Sigmoid colon (tissue), 7 donors: ENCODE data around the gene APAF1. TPM values are rescaled to one million over a fixed set of nuclear protein-coding genes. Genes with fewer than 3 reads are reported as not detected.

ENCODE experiments used
- DNase-seq: peaks from one replicate; pipeline ENCODE4 v3.0.0-alpha.2; 2019
- H3K27ac ChIP-seq, 4 donors: fragments of 200-600 bp; sonication (generic); one replicate each; pipeline ENCODE4 v1.5.1; 2016 to 2019; ENCODE audit warnings: mild to moderate bottlenecking in 1 of 4
- H3K27me3 ChIP-seq, 3 donors: fragments of 200-600 bp; sonication (generic); one replicate each; pipeline ENCODE4 v1.5.1; 2019; ENCODE audit warnings: mild to moderate bottlenecking in 1 of 3
- H3K36me3 ChIP-seq, 4 donors: fragments of 200-600 bp; sonication (generic); one replicate each; pipeline ENCODE4 v1.5.1; 2016 to 2019
- H3K4me1 ChIP-seq, 4 donors: fragments of 200-600 bp; sonication (generic); one replicate each; pipeline ENCODE4 v1.5.1; 2017 to 2019
- H3K4me3 ChIP-seq, 4 donors: fragments of 200-600 bp; sonication (generic); one replicate each; pipeline ENCODE4 v1.5.1; 2017 to 2019; ENCODE audit warnings: mild to moderate bottlenecking in 2 of 4, moderate library complexity in 1 of 4
- H3K9me3 ChIP-seq, 4 donors: fragments of 200-600 bp in 3 of 4; sonication (generic) in 3 of 4; one replicate each; pipeline versions ENCODE4 v1.5.1 to v1.6.1; 2013 to 2019
- CTCF ChIP-seq, 4 experiments: fragments of 450-650 bp in 3 of 4; fragments of 200-600 bp in 1 of 4; IDR thresholded peaks; one replicate each; pipeline ENCODE4 v1.5.1; 2016 to 2019; ENCODE audit warnings: antibody characterized with exemption in 4 of 4, mild to moderate bottlenecking in 3 of 4, moderate library complexity in 2 of 4
- EP300 ChIP-seq, 4 donors: sonication (generic); formaldehyde crosslinking; IDR thresholded peaks; one replicate each; pipeline ENCODE4 v1.6.1; 2017; ENCODE audit warnings: antibody characterized with exemption in 4 of 4
- POLR2A ChIP-seq, 2 donors: fragments of 450-650 bp; IDR thresholded peaks; one replicate each; pipeline ENCODE4 v1.6.1; 2016; ENCODE audit warnings: antibody characterized with exemption in 2 of 2, mild to moderate bottlenecking in 2 of 2, moderate library complexity in 2 of 2
- POLR2AphosphoS5 ChIP-seq, 4 donors: sonication (generic); formaldehyde crosslinking; IDR thresholded peaks; one replicate each; pipeline ENCODE4 v1.6.1; 2017; ENCODE audit warnings: antibody characterized with exemption in 4 of 4
- WGBS, 2 donors: extraction: QIAGEN DNeasy Blood & Tissue Kit; methylation state at CpG; one replicate each; pipeline ENCODE4 v1.1.7; 2013; 5-methylcytosine and 5-hydroxymethylcytosine counted together
- intact Hi-C: fragments of 100-400 bp; cut with DNase I; formaldehyde crosslinking; loops from one replicate; pipeline ENCODE4 v1.15.1; 2023
- polyA plus RNA-seq, 3 donors: library from polyadenylated mRNA; stranded (reverse); fragments of 200-250 nt; gene quantifications; one replicate each; pipeline ENCODE4 v1.2.3, GENCODE V29; 2013
- total RNA-seq, 4 donors: library from RNA; depleted of rRNA; stranded (reverse); fragments of >200 nt; gene quantifications; one replicate each; pipeline ENCODE4 v1.1.0, GENCODE V29; 2016
- donor health status: healthy with polysubstance abuse.
- donor health status: Bipolar disorder and iron deficiency.
- donor health status: healthy.

APAF1 gene
- total and polyA plus RNA-seq, 7 donors = 6.2 to 20.1 (median 14.6) TPM

- Histone ChIP-seq H3K4me3 (no peak overlapping the region), H3K36me3 (peaks cover 11 to 74% (median 39%) of the 10 kb centered on the region in 4 donors), H3K9me3 (no peaks in the 10 kb centered on the region), H3K27ac (no peak overlapping the region), H3K4me1 (no peaks in the 10 kb centered on the region), H3K27me3 (no peaks in the 10 kb centered on the region)
- intact Hi-C loops = no loop called here
- TF ChIP-seq POLR2A (IDR thresholded peaks at IDR 0.05) (no peak), POLR2AphosphoS5 (IDR thresholded peaks at IDR 0.05) (no peak), EP300 (IDR thresholded peaks at IDR 0.05) (no peak), CTCF (IDR thresholded peaks at IDR 0.05) (no peak)
- 61 to 84% methylated on average over 7 of the region's 7 CpGs for WGBS, 2 donors
- DNase-seq = no peak
Observed at GRCh38 chr12:98678946-98679610, 34.0 kb downstream of the APAF1 start.

GRCh38 chr12:98679611-98680005 lies 34.5 kb downstream of the APAF1 start:
- Histone ChIP-seq H3K9me3 (no peaks in the 10 kb centered on the region), H3K4me1 (no peaks in the 10 kb centered on the region), H3K27me3 (no peaks in the 10 kb centered on the region), H3K36me3 (peaks cover 11 to 76% (median 39%) of the 10 kb centered on the region in 4 donors), H3K27ac (no peak overlapping the region), H3K4me3 (no peak overlapping the region)
- 96 to 97% methylated on average over 15 of the region's 15 CpGs for WGBS, 2 donors
- DNase-seq = no peak
- intact Hi-C loops = no loop called here
- TF ChIP-seq POLR2AphosphoS5 (IDR thresholded peaks at IDR 0.05) (no peak), EP300 (IDR thresholded peaks at IDR 0.05) (no peak), CTCF (IDR thresholded peaks at IDR 0.05) (no peak), POLR2A (IDR thresholded peaks at IDR 0.05) (no peak)

GRCh38 chr12:98684199-98684598 lies 39.1 kb downstream of the APAF1 start:
- WGBS, 2 donors = 96 to 97% methylated on average over 2 of the region's 2 CpGs
- intact Hi-C loops = no loop called here
- TF ChIP-seq POLR2A (IDR thresholded peaks at IDR 0.05) = no peak
- TF ChIP-seq CTCF (IDR thresholded peaks at IDR 0.05) = no peak
- TF ChIP-seq EP300 (IDR thresholded peaks at IDR 0.05) = no peak
- TF ChIP-seq POLR2AphosphoS5 (IDR thresholded peaks at IDR 0.05) = no peak

GRCh38 chr12:98686603-98687002 lies 41.5 kb downstream of the APAF1 start:
- no peak for DNase-seq
- intact Hi-C loops = no loop called here
- 86 to 89% methylated on average over 2 of the region's 2 CpGs for WGBS, 2 donors
- no peaks in the 10 kb centered on the region for H3K9me3 ChIP-seq
- no peak for TF ChIP-seq POLR2A (IDR thresholded peaks at IDR 0.05)
- no peak overlapping the region for H3K27ac ChIP-seq
- no peaks in the 10 kb centered on the region for H3K4me1 ChIP-seq
- H3K27me3 ChIP-seq = no peaks in the 10 kb centered on the region
- H3K36me3 ChIP-seq = peaks cover 7 to 91% (median 25%) of the 10 kb centered on the region in 4 donors
- H3K4me3 ChIP-seq = no peak overlapping the region

More at GRCh38 chr12:98684199-98684598, 39.1 kb downstream of the APAF1 start:
- Histone ChIP-seq H3K9me3 (no peaks in the 10 kb centered on the region), H3K27ac (no peak overlapping the region), H3K4me3 (no peak overlapping the region), H3K27me3 (no peaks in the 10 kb centered on the region), H3K36me3 (peaks cover 11 to 98% (median 41%) of the 10 kb centered on the region in 4 donors), H3K4me1 (no peaks in the 10 kb centered on the region)
- no peak for DNase-seq

GRCh38 chr12:98691351-98691750 lies 46.3 kb downstream of the APAF1 start:
- Histone ChIP-seq H3K4me1 (no peaks in the 10 kb centered on the region), H3K4me3 (no peak overlapping the region), H3K27me3 (no peaks in the 10 kb centered on the region), H3K27ac (no peak overlapping the region), H3K9me3 (no peaks in the 10 kb centered on the region), H3K36me3 (peaks cover 0 to 52% (median 8%) of the 10 kb centered on the region in 4 donors)
- no peak for TF ChIP-seq EP300 (IDR thresholded peaks at IDR 0.05)
- TF ChIP-seq POLR2AphosphoS5 (IDR thresholded peaks at IDR 0.05) = no peak
- no peak for TF ChIP-seq CTCF (IDR thresholded peaks at IDR 0.05)
- no peak for TF ChIP-seq POLR2A (IDR thresholded peaks at IDR 0.05)
- no peak for DNase-seq
- intact Hi-C loops = no loop called here
